ENCODE data around the gene MRFAP1L1. TPM values are rescaled to one million over a fixed set of nuclear protein-coding genes. Genes with fewer than 3 reads are reported as not detected.
"Not testable (repeated sequence)": the region's sequence is repeated elsewhere in the genome, so short reads cannot be mapped to it uniquely, and the experiment has no call there.

Gene MRFAP1L1
- 57.1 TPM for total RNA-seq
- polyA plus RNA-seq (ENCODE audit: insufficient read depth, low read depth, low replicate concordance), result 69.1 TPM
- long read RNA-seq, donor 1, transcript MRFAP1L1-202 (1 exons, 2,127 nt), result minor isoform, 24 of 56 reads
- long read RNA-seq, donor 1, transcript MRFAP1L1-201 (2 exons, 1,593 nt), result major isoform, 32 of 56 reads
- long read RNA-seq, donor 1, partial matches to known transcripts, result 0 of 56 reads
- long read RNA-seq, donor 1, other reads (novel, unspliced or antisense), result 0 of 56 reads
- long read RNA-seq, donor 2, transcript MRFAP1L1-202 (1 exons, 2,127 nt), result minor isoform, 22 of 58 reads
- long read RNA-seq, donor 2, transcript MRFAP1L1-201 (2 exons, 1,593 nt), result major isoform, 36 of 58 reads
- long read RNA-seq, donor 2, partial matches to known transcripts, result 0 of 58 reads
- long read RNA-seq, donor 2, other reads (novel, unspliced or antisense), result 0 of 58 reads
- long read RNA-seq, donor 3, transcript MRFAP1L1-201 (2 exons, 1,593 nt), result minor isoform, 31 of 63 reads
- long read RNA-seq, donor 3, transcript MRFAP1L1-202 (1 exons, 2,127 nt), result major isoform, 32 of 63 reads
- long read RNA-seq, donor 3, partial matches to known transcripts, result 0 of 63 reads
- long read RNA-seq, donor 3, other reads (novel, unspliced or antisense), result 0 of 63 reads
- long read RNA-seq, donor 4, transcript MRFAP1L1-202 (1 exons, 2,127 nt), result minor isoform, 23 of 64 reads
- long read RNA-seq, donor 4, transcript MRFAP1L1-201 (2 exons, 1,593 nt), result major isoform, 35 of 64 reads
- long read RNA-seq, donor 4, partial matches to known transcripts, result 0 of 64 reads
- long read RNA-seq, donor 4, other reads (novel, unspliced or antisense), result 6 of 64 reads
- long read RNA-seq, donor 5, partial matches to known transcripts, result 0 of 5 reads
- long read RNA-seq, donor 5, other reads (novel, unspliced or antisense), result 0 of 5 reads
- long read RNA-seq, donor 6, transcript MRFAP1L1-202 (1 exons, 2,127 nt), result minor isoform, 40 of 117 reads
- long read RNA-seq, donor 6, transcript MRFAP1L1-201 (2 exons, 1,593 nt), result major isoform, 68 of 117 reads
- long read RNA-seq, donor 6, partial matches to known transcripts, result 0 of 117 reads
- long read RNA-seq, donor 6, other reads (novel, unspliced or antisense), result 9 of 117 reads
- long read RNA-seq, donor 7, transcript MRFAP1L1-202 (1 exons, 2,127 nt), result minor isoform, 10 of 55 reads
- long read RNA-seq, donor 7, transcript MRFAP1L1-201 (2 exons, 1,593 nt), result major isoform, 42 of 55 reads
- long read RNA-seq, donor 7, partial matches to known transcripts, result 0 of 55 reads
- long read RNA-seq, donor 7, other reads (novel, unspliced or antisense), result 3 of 55 reads
- long read RNA-seq, donor 8, transcript MRFAP1L1-202 (1 exons, 2,127 nt), result minor isoform, 22 of 70 reads
- long read RNA-seq, donor 8, transcript MRFAP1L1-201 (2 exons, 1,593 nt), result major isoform, 48 of 70 reads
- long read RNA-seq, donor 8, partial matches to known transcripts, result 0 of 70 reads
- long read RNA-seq, donor 8, other reads (novel, unspliced or antisense), result 0 of 70 reads
- long read RNA-seq, donor 9, transcript MRFAP1L1-202 (1 exons, 2,127 nt), result minor isoform, 14 of 36 reads
- long read RNA-seq, donor 9, transcript MRFAP1L1-201 (2 exons, 1,593 nt), result major isoform, 22 of 36 reads
- long read RNA-seq, donor 9, partial matches to known transcripts, result 0 of 36 reads
- long read RNA-seq, donor 9, other reads (novel, unspliced or antisense), result 0 of 36 reads
- long read RNA-seq, donor 10, transcript MRFAP1L1-201 (2 exons, 1,593 nt), result major isoform, 38 of 67 reads
- long read RNA-seq, donor 10, transcript MRFAP1L1-202 (1 exons, 2,127 nt), result minor isoform, 29 of 67 reads
- long read RNA-seq, donor 10, partial matches to known transcripts, result 0 of 67 reads
- long read RNA-seq, donor 10, other reads (novel, unspliced or antisense), result 0 of 67 reads

DNA sequence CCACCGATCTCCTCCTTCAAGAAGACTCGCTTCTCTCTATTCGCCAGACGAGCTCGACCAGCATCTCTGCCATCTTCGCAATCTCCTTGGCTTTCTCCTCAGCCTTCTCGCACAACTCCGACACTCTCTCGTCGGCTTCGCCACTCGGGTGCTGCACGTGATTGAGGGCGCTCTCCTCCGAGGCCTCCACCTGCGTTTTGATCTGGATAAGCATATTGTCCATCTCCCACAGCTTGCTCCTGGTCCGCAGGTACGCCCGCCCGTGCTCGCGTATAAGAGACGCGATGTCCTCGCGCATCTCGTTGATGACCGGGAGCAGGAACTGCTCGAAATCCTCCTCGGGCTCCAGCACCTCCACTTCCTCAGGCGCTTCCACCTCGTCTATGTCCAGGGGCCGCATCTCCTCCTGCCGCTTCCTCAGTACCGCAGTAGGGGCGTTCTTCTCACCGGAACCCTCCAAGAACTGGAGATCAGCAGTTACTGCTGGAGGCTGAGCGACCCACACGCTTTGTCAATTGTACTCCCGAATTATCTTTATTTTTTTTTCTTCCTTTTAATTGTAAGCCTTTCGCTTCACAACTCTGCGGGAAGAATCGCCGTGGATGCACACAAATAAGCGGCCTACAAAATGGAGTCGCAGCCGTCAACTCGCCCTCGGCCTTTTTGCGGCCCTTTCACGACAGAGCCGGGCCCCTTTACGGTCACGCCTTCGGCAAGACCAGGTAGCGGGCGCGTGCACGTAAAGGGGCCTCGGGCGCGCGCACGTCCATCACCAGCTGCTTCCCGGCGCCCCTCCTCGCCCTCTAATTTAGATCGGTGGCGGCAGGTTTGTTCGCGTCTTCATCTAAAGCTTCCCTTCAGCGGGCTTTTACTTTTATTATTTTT, at the start of gene MRFAP1L1:
Gene MRFAP1L1, minus strand, starts transcription at position 636 of the 885 bp plus-strand sequence. Its CDS starts 236 bp downstream, at position 400.
- Histone ChIP-seq H3K4me3 (ENCODE audit: low read length in 3 of 3) (peak within 1 kb of the TSS; percentile 88 to 95 (median 93)), H3K4me1 (ENCODE audit: control insufficient read depth in 2 of 3, insufficient read depth in 2 of 3, low read depth in 1 of 3, low read length in 3 of 3) (peaks cover 0 to 10% (median 9%) of the 10 kb centered on the region in 3 donors), H3K36me3 (ENCODE audit: control insufficient read depth in 2 of 3, insufficient read depth in 3 of 3, low read length in 3 of 3) (peaks cover 0 to 2% (median 0%) of the 10 kb centered on the region in 3 donors), H3K9ac (ENCODE audit: low read length in 3 of 3) (peak within 1 kb of the TSS; percentile 61 to 95 (median 89)), H3K27ac (ENCODE audit: low read depth in 2 of 2, low read length in 2 of 2) (peak within 1 kb of the TSS; percentile 82), H3K9me3 (ENCODE audit: control insufficient read depth in 2 of 3, insufficient read depth in 1 of 3, low read length in 3 of 3) (no peaks in the 10 kb centered on the region), H3K27me3 (ENCODE audit: control insufficient read depth, insufficient read depth, low read length) (no peaks in the 10 kb centered on the region)
- TF ChIP-seq, protein P1, sequence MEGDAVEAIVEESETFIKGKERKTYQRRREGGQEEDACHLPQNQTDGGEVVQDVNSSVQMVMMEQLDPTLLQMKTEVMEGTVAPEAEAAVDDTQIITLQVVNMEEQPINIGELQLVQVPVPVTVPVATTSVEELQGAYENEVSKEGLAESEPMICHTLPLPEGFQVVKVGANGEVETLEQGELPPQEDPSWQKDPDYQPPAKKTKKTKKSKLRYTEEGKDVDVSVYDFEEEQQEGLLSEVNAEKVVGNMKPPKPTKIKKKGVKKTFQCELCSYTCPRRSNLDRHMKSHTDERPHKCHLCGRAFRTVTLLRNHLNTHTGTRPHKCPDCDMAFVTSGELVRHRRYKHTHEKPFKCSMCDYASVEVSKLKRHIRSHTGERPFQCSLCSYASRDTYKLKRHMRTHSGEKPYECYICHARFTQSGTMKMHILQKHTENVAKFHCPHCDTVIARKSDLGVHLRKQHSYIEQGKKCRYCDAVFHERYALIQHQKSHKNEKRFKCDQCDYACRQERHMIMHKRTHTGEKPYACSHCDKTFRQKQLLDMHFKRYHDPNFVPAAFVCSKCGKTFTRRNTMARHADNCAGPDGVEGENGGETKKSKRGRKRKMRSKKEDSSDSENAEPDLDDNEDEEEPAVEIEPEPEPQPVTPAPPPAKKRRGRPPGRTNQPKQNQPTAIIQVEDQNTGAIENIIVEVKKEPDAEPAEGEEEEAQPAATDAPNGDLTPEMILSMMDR (IDR thresholded peaks at IDR 0.05; ENCODE audit: borderline replicate concordance, extremely low read depth, insufficient read depth), result no peak
- FAIRE-seq, result no peak
- DNase-seq, result peak; percentile 97 to 99 (median 98)
- intact Hi-C loops (cut with DNase I), result loop anchor here (10.0 kb wide), 1 partner anchor 365 kb away; no protein-coding TSS in a partner anchor

DNA sequence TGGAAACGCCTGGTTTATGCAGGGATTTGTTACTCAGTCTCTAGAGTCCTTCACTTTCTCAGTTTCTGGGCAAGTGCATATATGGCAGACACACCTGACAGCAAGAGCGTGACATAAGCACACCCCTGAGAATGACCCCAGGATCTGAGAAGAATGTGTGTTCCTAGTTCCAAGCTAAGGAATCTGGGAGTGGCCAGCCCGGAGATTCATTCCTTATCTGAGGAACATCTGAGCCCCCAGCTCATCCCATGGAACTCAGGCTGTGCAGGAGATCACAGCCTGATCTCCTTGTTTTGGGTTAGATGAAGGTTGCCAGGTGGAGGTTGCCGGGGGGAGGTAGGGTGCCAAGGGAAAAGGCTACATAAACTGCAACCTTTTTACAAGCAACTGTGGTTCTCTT, 49.1 kb upstream of the MRFAP1L1 start:
- Histone ChIP-seq H3K9ac (ENCODE audit: low read length in 3 of 3) (no peak overlapping the region), H3K4me1 (ENCODE audit: control insufficient read depth in 2 of 3, insufficient read depth in 2 of 3, low read depth in 1 of 3, low read length in 3 of 3) (peaks cover 0 to 3% (median 0%) of the 10 kb centered on the region in 3 donors), H3K9me3 (ENCODE audit: control insufficient read depth in 2 of 3, insufficient read depth in 1 of 3, low read length in 3 of 3) (no peaks in the 10 kb centered on the region), H3K4me3 (ENCODE audit: low read length in 3 of 3) (no peak overlapping the region), H3K27ac (ENCODE audit: low read depth in 2 of 2, low read length in 2 of 2) (no peak overlapping the region), H3K27me3 (ENCODE audit: control insufficient read depth, insufficient read depth, low read length) (no peaks in the 10 kb centered on the region), H3K36me3 (ENCODE audit: control insufficient read depth in 2 of 3, insufficient read depth in 3 of 3, low read length in 3 of 3) (no peaks in the 10 kb centered on the region)
- TF ChIP-seq, protein P1 (IDR thresholded peaks at IDR 0.05; ENCODE audit: borderline replicate concordance, extremely low read depth, insufficient read depth), result no peak
- FAIRE-seq (no peak), DNase-seq (no peak)
- intact Hi-C loops (cut with DNase I), result no loop called here

DNA sequence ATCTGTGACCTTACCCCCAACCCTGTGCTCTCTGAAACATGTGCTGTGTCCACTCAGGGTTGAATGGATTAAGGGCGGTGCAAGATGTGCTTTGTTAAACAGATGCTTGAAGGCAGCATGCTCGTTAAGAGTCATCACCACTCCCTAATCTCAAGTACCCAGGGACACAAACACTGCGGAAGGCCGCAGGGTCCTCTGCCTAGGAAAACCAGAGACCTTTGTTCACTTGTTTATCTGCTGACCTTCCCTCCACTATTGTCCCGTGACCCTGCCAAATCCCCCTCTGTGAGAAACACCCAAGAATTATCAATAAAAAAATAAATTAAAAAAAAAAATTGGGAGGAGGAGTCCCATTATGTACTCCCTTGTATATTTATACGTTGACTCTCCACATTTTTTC, 46.7 kb upstream of the MRFAP1L1 start:
- DNase-seq; H3K36me3 ChIP-seq (ENCODE audit: control insufficient read depth in 2 of 3, insufficient read depth in 3 of 3, low read length in 3 of 3); FAIRE-seq; H3K4me3 ChIP-seq (ENCODE audit: low read length in 3 of 3); H3K27ac ChIP-seq (ENCODE audit: low read depth in 2 of 2, low read length in 2 of 2); H3K27me3 ChIP-seq (ENCODE audit: control insufficient read depth, insufficient read depth, low read length); intact Hi-C loops (cut with DNase I); H3K9ac ChIP-seq (ENCODE audit: low read length in 3 of 3); H3K4me1 ChIP-seq (ENCODE audit: control insufficient read depth in 2 of 3, insufficient read depth in 2 of 3, low read depth in 1 of 3, low read length in 3 of 3); H3K9me3 ChIP-seq (ENCODE audit: control insufficient read depth in 2 of 3, insufficient read depth in 1 of 3, low read length in 3 of 3): not testable (repeated sequence)

All from kidney (tissue), 22 donors.